Lower lobe of right lung (tissue), 2 donors: ENCODE data around the gene DCAF5. TPM values are rescaled to one million over a fixed set of nuclear protein-coding genes. Genes with fewer than 3 reads are reported as not detected.
A peak's percentile ranks its signal among the peaks of the same experiment; 100 is the strongest.

ENCODE experiments used
- ATAC-seq, 2 donors: fragments of 200-7000 bp; cut with Tn5 transposase; one replicate each; pipeline ENCODE4 v1.9.1; 2020 to 2022; ENCODE audit warnings: mild to moderate bottlenecking in 2 of 2, moderate library complexity in 2 of 2
- DNase-seq: peaks from one replicate; pipeline ENCODE4 v3.0.0-alpha.2; 2020
- H3K27ac ChIP-seq: fragments of 200-600 bp; one replicate; pipeline ENCODE4 v1.8.0; 2022
- H3K27me3 ChIP-seq: fragments of 200-600 bp; one replicate; pipeline ENCODE4 v1.8.0; 2022; ENCODE audit warnings: low read depth
- H3K36me3 ChIP-seq: fragments of 200-600 bp; one replicate; pipeline ENCODE4 v1.8.0; 2022; ENCODE audit warnings: mild to moderate bottlenecking
- H3K4me1 ChIP-seq: fragments of 200-600 bp; one replicate; pipeline ENCODE4 v1.8.0; 2022
- H3K4me3 ChIP-seq: fragments of 200-600 bp; one replicate; pipeline ENCODE4 v1.8.0; 2022; ENCODE audit warnings: mild to moderate bottlenecking
- H3K9me3 ChIP-seq: fragments of 200-600 bp; one replicate; pipeline ENCODE4 v1.8.0; 2022
- intact Hi-C: fragments of 100-400 bp; cut with DNase I; formaldehyde crosslinking; loops from one replicate; pipeline ENCODE4 v1.11.0; 2022
- total RNA-seq: library from RNA; stranded (reverse); fragmentation: NEBNext Ultra II Directional; extraction: Animal tissue kit (Norgen Biotek cat#: 25700); gene quantifications from one replicate; pipeline ENCODE4 v1.2.1, GENCODE V29; 2021
- TF ChIP-seq, protein P1 (sequence below): fragments of 200-600 bp; IDR thresholded peaks from one replicate; pipeline ENCODE4 v1.8.0; 2022; ENCODE audit warnings: antibody characterized with exemption, mild to moderate bottlenecking
- donor health status: DM: no; HTN: yes; CAD: no; lungs with severe emphysema.

DCAF5 gene
- total RNA-seq, 1 donor from 2014 or later: 54.5 TPM

DNA sequence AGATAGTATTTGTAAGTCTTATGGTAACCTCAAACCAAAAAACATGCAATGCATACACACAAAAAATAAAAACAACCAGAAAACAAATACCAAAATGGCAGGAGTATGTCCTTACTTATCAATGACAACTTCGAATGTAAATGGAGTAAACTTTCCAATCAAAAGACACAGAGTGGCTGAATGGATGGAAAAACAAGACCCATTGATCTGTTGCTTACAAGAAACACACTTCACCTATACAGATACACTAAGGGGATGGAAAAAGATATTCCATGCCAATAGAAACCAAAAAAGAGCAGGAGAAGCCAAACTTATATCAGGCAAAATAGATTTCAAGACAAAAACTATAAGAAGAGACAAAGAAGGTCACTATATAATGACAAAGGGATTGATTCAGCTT is 8.7 kb upstream of the DCAF5 start:
- ATAC-seq (no peak), DNase-seq (no peak)
- Histone ChIP-seq H3K9me3 (no peaks in the 10 kb centered on the region), H3K4me3 (no peak overlapping the region), H3K27ac (no peak overlapping the region), H3K36me3 (no peaks in the 10 kb centered on the region), H3K4me1 (no peaks in the 10 kb centered on the region), H3K27me3 (no peaks in the 10 kb centered on the region)
- intact Hi-C loops: no loop called here
- TF ChIP-seq, protein P1, sequence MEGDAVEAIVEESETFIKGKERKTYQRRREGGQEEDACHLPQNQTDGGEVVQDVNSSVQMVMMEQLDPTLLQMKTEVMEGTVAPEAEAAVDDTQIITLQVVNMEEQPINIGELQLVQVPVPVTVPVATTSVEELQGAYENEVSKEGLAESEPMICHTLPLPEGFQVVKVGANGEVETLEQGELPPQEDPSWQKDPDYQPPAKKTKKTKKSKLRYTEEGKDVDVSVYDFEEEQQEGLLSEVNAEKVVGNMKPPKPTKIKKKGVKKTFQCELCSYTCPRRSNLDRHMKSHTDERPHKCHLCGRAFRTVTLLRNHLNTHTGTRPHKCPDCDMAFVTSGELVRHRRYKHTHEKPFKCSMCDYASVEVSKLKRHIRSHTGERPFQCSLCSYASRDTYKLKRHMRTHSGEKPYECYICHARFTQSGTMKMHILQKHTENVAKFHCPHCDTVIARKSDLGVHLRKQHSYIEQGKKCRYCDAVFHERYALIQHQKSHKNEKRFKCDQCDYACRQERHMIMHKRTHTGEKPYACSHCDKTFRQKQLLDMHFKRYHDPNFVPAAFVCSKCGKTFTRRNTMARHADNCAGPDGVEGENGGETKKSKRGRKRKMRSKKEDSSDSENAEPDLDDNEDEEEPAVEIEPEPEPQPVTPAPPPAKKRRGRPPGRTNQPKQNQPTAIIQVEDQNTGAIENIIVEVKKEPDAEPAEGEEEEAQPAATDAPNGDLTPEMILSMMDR: no peak

DNA sequence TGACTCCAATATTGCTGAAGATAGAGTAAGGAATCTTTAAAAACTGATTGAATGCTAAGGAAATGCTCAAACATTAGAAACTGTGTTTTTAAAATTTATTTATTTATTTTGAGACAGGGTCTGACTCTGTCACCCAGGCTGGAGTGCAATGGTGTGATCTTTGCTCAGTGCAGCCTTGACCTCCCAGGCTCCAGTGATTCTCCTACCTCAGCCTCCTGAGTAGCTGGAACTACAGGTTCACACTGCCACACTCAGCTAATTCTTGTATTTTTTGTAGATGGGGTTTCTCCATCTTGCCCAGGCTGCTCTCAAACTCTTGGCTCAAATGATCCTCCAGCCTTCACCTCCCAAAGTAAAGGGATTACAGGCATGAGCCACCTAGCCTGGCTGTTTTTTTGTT is 3.3 kb upstream of the DCAF5 start:
- H3K27me3 ChIP-seq: no peaks in the 10 kb centered on the region
- no peak overlapping the region for H3K4me3 ChIP-seq
- ATAC-seq: no peak
- no peak overlapping the region for H3K27ac ChIP-seq
- no peaks in the 10 kb centered on the region for H3K9me3 ChIP-seq
- no peak for DNase-seq
- H3K36me3 ChIP-seq: no peaks in the 10 kb centered on the region
- H3K4me1 ChIP-seq: peaks cover 12% of the 10 kb centered on the region
- intact Hi-C loops: no loop called here
- TF ChIP-seq, protein P1: no peak

DNA sequence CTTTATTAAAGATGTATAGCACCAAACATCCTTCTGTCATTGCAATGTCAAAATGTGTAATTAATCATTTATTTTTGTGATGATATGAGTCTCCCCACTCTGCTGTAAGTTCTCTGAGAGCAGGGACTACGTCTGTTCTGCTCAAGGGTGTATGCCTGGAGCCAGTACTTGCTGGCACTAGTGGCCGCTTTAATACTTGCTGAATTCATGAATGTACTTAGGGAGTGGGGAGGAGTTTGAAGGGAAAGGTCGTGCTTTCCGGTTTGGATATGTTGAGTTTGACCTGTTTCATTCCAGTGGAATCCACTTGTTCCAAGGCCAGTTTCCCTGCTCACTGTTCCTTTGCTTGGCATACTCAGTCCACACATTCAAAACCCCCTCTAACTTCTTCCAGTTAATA is 1.9 kb upstream of the DCAF5 start:
- no peak overlapping the region for H3K27ac ChIP-seq
- peak; percentile 24 to 39 for ATAC-seq
- no peaks in the 10 kb centered on the region for H3K9me3 ChIP-seq
- intact Hi-C loops: no loop called here
- H3K4me3 ChIP-seq: no peak overlapping the region
- no peak for DNase-seq
- no peaks in the 10 kb centered on the region for H3K36me3 ChIP-seq
- peaks cover 26% of the 10 kb centered on the region for H3K4me1 ChIP-seq
- TF ChIP-seq, protein P1: no peak
- H3K27me3 ChIP-seq: no peaks in the 10 kb centered on the region

DNA sequence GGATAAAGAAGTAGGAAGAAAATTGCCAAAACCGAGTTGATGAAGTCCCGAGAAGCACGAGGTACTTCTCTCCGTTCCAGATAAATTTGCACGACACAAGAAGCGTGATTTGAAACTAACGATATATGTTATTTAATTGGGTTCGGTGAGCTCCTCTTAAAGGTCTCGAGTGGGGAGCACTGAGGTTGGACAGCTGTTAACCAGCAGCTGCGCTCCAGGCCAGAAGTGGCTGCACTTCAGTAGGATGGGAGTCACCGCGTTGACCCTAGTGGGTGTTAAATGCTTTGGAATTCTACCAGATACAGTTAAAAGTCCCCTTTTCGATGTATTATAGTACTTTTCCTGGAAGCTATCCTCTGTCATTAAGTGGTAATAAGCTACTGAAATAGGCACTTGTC is 953 bp upstream of the DCAF5 start:
- no peak for DNase-seq
- Histone ChIP-seq H3K4me3 (peak overlapping the region; percentile 75), H3K9me3 (no peaks in the 10 kb centered on the region), H3K27me3 (no peaks in the 10 kb centered on the region), H3K27ac (peak overlapping the region; percentile 93), H3K4me1 (peaks cover 35% of the 10 kb centered on the region), H3K36me3 (no peaks in the 10 kb centered on the region)
- intact Hi-C loops: no loop called here
- ATAC-seq: peak in 1 of 2 donors; percentile 17
- TF ChIP-seq, protein P1: no peak

DNA sequence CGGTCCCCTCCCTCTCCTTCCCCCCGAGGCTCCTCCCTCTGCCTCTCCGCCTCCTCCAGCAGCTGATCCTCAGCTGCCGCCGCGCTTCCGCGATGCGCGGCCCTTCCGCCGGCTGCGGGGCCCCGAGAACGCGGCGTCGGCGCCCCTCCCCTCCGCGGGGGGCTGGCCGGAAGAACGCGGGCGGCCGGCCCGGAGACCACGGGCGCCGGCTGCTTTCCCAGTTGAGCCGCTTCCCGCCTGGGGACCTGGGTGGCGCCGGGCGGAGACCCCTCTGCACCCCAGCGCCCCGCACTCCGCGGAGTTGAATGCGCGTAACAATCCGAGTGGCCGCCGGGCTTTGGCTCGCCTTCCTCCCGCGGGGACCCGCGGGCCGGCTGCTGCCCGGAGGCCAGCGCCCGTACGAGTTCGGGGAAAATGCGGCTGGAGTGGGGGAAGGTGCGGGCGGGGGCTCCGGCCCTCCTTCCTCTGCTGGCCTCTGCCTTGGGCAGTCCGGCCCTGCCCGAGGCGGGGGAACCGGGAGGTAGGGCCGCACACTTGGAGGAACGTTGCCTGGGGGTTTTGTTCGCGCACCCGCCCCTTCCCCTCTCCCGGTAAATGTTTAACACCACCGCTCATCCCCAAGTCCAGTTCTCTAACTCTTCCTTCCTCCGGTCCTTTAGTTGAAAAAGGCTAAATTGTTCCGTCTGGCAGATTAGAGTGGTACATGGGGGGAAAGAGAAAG is 393 bp upstream of the DCAF5 start:
- no peaks in the 10 kb centered on the region for H3K9me3 ChIP-seq
- H3K4me1 ChIP-seq: peaks cover 35% of the 10 kb centered on the region
- no peaks in the 10 kb centered on the region for H3K27me3 ChIP-seq
- TF ChIP-seq, protein P1: no peak
- H3K4me3 ChIP-seq: peak overlapping the region; percentile 75
- peaks cover 5% of the 10 kb centered on the region for H3K36me3 ChIP-seq
- H3K27ac ChIP-seq: peak overlapping the region; percentile 93
- intact Hi-C loops: no loop called here
- peak; percentile 94 to 96 for ATAC-seq
- DNase-seq: no peak
